Right lung (tissue), 10 donors: ENCODE results near the gene CSF2RB. TPM values are rescaled to one million over a fixed set of nuclear protein-coding genes. Genes with fewer than 3 reads are reported as not detected.

Experiments used
- DNase-seq, 2 donors: peaks; one replicate each; pipeline ENCODE4 v3.0.0-alpha.2; 2013
- long read RNA-seq, 8 donors: transcript quantifications; one replicate each; lab custom pipeline, GENCODE V29; 2026
- polyA plus RNA-seq, 5 donors: library from polyadenylated mRNA; unstranded; fragments of 120-200 nt; gene quantifications; one replicate each; pipeline versions ENCODE4 v1.2.1 to v1.2.3, GENCODE V29; 2013; ENCODE audit warnings: inconsistent platforms in 1 of 5, low replicate concordance in 1 of 5; ENCODE audit not compliant: insufficient read length in 5 of 5, insufficient read depth in 1 of 5

CSF2RB gene
- 1 to 10 TPM; 2.7 to 4.1 (median 3.6) TPM for polyA plus RNA-seq
- long read RNA-seq, donor 1, partial matches to known transcripts = 7 of 7 reads
- long read RNA-seq, donor 1, other reads (novel, unspliced or antisense) = 0 of 7 reads
- long read RNA-seq, donor 2 = 0 reads
- long read RNA-seq, donor 3 = 0 reads
- long read RNA-seq, donor 4 = 0 reads
- long read RNA-seq, donor 5, full-length matches to known transcripts = 1 of 1 reads
- long read RNA-seq, donor 5, partial matches to known transcripts = 0 of 1 reads
- long read RNA-seq, donor 5, other reads (novel, unspliced or antisense) = 0 of 1 reads
- long read RNA-seq, donor 6 = 0 reads
- long read RNA-seq, donor 7 = 0 reads
- long read RNA-seq, donor 8 = 0 reads

DNA sequence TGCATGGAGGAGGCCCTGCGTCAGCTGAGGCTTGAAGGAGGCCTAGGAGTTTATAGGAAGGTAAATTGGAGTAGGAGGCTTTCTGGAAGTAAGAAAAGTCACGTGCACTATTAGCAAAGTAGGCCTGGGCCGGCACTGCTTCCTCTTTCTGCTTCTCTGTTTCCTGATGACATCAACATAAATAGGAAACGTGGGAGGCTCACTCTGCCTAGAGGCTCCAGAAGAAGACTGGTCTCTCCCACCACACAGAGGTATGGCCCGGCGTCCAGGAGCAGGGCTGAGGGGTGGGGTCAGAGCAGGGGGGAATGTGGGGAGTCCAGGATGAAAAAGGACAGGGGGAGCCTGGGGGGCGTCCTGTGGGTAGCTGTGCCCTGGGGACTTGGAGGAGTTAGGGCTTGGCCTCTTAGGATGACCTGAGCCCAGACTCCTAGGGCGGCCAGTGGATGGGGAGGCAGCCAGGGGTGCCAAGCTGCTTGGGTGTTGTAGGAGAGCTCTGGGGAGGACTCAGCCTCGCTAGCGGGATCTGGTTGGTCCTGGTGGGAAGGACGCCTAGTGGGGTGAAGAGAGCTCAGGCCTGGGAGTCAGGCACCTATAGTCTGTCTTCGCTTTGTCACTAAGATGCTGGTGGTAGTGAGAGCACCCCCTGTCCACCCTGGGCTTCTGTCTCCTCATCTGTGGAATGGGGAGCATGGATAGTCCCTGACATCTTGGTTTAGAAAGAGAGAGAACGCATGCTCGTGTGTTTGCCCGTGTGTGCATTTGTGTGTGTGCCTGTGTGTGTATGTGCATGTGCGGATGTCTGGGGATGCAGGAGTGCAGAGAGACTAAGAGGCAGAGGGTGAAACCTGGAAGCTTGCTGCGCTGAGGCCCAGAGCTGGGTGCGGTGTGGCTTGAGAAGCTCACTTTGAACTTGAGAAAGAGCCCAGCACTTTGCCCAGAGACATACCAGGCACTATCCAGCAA, at the start of gene CSF2RB:
CSF2RB (plus strand) TSS at position 202 of the 963 bp plus-strand sequence. CDS start 8,580 bp downstream, outside the sequence.
- DNase-seq = no peak

DNA sequence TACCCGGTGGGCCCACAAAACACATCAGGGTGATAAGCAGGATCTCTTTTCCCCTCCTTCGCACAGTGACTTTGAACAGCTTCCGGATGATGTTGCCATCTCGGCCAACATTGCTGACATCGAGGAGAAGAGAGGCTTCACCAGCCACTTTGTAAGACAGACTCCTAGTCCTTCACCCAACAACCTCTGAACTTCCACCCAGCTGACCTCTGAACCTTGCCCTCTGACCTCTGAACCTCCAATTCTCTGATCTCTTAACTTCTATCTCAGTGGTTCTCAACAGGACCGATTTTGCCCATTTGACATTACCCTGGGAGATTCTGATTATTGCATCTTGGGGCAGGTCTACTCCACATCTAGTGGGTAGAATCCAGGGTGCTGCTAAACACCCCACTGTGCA, 49.4 kb upstream of the CSF2RB start:
- DNase-seq = no peak

DNA sequence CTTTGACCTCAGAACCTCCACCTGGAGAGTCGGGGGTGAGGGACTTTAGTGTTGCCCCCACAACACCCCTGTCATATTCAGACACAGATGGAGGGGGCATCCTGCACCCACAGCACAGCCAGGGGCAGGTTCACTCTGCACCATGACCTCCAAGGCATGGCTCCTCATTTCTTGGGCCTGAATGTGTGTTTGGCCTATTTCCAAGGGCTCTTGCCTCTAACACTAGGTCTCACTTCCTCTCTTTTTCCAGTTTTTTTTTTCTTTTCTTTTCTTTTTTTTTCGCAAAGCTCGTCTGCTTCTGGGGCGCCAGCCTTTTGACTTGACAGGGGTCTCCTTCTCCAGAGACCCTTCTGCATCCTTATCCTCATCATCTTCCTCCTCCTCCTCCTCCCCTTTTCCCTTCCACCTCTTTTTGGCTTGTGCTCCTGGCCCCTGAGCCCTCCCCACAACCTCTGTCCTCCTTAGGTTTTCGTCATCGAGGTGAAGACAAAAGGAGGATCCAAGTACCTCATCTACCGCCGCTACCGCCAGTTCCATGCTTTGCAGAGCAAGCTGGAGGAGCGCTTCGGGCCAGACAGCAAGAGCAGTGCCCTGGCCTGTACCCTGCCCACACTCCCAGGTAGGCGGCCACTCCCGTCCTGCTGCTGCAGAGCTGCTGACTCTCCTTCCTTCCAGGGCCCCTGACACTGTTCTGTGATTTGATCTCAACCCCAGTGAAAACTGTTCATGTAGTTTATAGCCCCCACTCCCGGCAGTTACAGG, 48.8 kb upstream of the CSF2RB start:
- DNase-seq = no peak

DNA sequence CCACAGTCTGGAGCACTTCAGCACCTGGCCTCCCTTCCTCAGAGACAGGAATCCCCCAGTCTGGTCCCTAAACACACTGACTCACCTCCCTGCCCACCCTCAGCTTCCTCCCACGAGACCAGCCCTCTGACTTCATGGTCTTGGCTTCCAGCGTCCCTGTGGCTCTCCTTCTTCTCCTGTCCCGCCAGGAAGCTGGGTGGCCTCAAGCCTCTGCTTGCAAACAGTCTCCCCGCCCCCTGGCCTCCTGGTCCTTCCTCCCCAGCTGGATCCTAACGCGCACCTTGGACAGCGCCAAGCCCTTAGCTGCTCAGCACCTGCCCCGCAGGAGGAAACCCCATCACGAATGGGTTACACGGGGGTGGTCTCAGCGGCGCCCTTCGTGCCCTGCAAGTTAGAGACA, 48.1 kb upstream of the CSF2RB start:
- DNase-seq = no peak

DNA sequence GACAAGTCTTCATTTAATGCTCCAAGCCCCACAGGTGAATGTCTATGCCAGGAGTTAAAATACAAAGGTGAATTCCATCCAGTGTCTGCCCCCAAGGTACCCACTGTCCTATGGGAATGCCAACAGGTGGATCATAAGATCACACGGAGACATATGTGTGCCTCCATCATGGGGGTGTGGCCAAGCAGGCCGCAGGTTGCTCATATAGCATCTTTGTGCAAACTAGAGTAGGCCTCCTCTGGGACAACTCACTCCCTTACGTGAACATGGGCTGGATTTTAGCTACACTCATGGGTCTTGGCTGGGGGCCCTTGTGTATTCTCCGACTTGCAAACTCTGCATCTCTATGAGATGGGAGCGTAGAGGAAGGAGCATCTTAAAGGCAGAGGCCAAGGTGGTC, 45.7 kb upstream of the CSF2RB start:
- DNase-seq = no peak

DNA sequence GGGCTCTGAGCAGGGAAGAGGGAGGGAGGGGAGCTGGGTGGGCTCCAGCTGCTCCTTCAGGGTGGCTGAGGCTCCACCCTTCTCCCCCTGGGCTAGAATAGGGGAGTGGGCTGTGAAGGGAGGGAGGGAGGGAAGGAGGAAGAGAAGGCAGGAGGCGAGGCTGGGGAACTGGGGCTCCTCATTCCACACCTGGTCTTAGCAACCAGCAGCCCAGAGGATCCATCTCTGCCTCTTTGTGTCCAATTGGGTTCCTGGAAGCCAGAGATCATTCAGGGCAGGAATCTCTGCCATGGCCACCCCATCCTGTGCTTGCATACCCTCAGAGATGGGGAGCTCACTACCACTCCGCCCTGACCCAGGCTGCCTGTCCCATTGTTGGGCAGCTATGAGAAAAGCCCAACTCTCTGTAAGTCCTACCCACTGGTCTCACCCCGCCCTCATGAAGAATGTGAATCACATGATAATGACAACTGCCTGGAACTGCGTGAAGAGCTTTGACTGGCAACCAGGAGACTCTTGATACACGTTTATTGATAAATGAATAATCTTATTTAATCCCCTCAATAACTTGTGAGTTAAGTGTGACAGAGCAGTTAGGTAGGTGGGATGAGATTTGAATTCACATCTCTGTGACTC, 44.8 kb upstream of the CSF2RB start:
- DNase-seq = no peak

DNA sequence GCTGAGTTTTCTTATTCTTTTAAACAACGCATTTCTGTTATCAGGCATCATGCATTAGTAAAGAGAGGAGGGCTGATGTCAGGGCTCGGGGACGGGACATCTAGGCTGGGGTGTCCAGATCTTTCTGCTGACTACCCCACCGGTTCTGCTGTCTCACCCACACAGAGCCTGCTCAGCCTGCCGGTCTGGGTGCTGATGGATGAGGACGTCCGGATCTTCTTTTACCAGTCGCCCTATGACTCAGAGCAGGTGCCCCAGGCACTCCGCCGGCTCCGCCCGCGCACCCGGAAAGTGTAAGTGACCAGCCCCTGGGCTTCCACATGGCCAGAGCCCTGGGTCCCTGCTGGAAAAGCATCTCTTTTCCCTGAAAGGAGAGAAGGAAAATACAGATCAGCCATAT, 43.2 kb upstream of the CSF2RB start:
- no peak for DNase-seq

DNA sequence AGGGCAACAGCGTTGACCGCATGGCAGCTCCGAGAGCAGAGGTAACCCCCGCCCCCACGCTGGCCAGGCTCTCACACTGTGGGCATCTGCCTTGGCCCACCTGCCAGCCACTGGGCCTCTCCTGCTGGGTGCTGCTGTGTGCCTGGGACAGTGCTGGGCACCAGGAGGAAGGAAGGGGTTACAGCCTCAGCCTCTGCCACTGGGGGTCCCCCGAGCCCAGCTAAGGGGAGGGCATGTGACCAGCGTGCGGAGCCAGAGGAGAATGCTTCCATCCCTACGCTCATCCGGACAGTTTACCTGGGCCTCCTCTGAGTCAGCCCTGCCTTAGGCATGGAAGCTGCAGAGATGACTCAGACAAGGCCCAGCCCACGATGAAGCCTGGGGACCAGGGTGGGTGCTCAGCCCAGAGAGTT, 41.8 kb upstream of the CSF2RB start:
- DNase-seq = no peak

DNA sequence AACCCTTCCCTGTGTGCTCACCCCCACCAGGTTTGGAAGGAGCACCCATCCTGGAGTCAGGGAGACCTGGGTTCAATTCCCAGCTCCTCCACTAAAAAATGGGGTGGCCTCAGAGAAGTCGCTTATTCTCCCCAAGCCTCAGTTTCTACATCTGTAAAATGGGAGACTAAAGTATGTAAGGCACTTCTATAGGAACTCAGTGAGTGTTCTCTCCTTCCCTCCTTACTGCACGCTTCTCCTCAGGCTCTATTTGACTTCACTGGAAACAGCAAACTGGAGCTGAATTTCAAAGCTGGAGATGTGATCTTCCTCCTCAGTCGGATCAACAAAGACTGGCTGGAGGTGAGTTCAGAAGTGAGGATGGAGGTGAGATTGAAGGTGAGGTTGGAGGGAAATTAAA, 41.3 kb upstream of the CSF2RB start:
- no peak for DNase-seq

DNA sequence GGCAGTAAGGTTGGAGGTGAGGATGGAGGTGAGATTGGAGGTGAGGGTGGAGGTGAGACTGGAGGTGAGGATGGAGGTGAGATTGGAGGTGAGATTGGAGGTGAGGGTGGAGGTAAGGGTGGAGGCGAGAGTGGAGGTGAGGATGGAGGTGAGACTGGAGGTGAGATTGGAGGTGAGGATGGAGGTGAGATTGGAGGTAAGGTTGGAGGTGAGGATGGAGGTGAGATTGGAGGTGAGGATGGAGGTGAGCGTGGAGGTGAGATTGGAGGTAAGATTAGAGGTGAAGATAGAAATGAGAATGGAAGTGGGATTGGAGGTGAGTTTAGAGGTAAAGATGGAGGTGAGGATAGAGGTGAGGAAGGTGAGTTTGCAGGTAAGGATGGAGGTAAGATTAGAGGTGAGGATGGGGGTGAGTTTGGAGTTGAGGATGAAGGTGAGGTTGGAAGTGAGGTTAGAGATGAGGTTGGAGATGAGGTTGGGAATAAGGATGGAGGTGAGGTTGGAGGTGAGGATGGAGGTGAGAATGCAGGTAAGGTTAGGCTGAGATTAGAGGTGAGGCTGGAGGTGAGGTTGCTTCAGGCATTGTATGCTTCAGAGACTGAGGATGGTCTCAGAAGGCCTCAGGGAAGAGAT, 40.4 kb upstream of the CSF2RB start:
- DNase-seq = no peak

DNA sequence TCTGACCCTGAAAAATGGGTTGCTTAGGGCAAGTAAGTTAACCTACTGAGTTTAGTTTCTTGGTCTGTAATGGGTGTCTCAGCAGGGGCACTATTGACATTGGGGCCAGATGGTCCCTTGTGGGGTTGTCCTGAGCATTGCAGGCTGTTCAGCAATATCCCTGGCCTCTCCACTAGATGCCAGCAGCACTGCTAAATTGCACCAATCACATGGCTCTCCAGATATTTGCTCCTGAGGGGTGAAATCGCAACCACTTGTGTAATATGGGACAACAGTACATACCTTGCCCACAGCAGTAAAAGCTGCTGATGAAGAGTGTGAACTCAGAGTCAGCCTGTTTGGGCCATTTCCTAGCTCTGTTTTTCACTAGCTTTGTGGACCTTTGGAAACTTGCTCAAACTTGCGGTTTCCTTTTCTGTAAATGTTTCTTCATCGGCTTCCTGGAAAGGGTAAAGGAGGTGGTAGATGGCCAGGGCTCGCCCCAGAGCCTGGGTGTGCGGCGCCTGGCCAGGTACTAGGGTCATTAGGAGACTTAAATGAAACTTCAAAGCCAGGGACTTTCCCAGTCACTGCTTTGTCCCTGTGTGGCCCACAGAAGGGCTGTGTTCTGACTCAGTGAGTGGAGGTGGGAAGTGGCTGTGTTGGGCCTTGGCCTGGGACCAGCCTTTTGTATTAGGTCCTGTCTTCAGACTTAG, 39.7 kb upstream of the CSF2RB start:
- DNase-seq = no peak

DNA sequence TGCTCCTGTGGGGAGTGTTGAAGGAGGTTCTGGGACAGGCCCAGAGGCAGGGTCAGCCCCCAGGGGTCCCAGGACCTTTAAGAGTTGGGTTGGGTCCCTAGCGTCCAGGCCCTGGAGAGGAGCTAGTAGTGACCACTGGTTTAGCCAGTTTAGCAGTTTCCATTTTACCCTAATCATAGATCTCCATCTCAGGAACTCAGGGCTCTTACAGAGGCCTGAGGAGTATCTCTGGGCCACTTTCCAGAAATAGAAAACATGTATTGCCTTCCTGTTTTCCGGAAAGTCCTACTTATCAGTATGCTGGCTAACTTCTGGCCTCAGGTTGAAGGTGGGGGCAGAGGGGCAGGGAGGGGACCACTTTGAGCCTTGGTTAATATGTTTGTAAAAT, 39.1 kb upstream of the CSF2RB start:
- no peak for DNase-seq

DNA sequence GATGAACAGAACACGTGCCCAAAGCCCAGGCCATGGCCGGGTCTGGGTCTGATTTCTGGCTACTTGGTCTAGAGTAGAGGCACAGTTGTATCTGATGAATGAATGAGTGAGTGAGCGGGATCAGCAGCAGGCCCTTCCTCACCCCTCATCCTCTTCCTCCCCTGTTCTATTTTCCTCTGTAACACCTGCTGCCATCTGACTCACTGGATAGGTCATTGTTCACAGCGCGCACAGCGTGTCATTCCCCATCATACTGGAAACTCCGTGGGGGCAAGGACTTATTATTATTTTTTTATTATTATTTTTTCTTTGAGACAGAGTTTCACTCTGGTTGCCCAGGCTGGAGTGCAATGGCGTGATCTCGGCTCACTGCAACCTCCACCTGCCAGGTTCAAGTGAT, 38.7 kb upstream of the CSF2RB start:
- no peak for DNase-seq

DNA sequence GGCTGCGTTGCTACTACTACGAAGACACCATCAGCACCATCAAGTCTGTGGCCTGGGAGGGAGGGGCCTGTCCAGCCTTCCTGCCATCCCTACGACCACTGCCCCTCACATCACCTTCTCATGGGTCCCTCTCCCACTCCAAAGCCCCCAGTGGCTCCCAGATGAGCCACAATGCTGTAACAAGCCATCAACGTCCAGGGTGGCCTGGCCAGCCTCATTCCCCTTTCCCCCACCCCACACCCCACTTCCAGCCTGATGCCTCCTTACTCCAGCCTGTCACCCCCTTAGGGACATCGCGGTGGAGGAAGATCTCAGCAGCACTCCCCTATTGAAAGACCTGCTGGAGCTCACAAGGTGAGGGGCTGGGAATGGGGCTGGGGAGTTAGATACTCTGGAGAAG, 37.7 kb upstream of the CSF2RB start:
- DNase-seq = no peak

DNA sequence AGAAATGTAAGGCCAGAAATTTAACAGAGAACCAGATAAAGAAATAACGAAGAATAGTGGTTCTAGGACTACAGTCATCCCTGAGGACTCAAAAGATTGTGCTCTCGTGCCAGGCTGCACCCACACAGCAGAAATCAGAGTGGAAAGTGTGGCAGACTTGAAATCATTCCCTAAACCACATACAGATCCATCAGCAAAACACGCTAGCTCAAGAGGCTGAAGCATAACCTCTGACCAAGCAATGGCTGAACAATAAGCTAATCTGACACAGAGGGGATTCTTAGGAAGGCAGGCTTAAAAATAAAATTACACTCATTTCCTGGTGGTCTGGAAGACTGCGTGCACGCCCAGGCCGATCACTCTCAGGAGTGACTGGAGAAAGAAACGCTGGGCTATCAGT, 33.7 kb upstream of the CSF2RB start:
- DNase-seq = no peak

DNA sequence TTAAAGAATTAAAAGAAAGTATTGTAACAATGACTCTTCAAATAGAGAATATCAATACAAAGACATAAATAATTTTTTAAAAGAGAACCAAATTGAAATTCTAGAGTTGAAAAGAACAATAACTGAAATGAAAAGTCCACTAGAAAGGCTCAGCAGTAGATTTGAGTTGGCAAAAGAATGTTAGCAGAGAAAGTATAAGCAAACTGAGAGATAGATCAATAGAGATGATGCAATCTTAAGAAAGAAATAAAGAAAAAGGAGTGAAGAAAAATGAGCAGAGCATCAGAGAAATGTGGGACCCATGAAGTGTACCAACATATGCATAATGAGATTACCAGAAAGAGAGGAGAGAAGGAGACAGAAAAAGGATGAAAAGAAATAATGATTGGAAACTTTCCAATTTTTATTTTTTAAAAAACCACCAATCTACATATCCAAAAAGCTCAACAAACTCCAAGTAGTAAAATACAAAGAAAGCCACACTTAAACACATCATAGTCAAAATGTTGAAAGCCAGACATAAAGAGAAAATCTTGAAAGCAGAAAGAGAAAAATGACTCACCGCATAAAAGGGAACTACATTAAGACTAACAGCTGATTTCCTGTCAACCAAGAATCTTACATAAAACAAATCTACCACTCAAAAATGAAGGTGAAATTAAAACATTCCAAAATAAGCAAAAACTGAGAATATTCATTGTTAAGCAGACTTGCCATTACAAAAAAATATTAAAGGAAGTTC, 31.8 kb upstream of the CSF2RB start:
- DNase-seq = no peak

DNA sequence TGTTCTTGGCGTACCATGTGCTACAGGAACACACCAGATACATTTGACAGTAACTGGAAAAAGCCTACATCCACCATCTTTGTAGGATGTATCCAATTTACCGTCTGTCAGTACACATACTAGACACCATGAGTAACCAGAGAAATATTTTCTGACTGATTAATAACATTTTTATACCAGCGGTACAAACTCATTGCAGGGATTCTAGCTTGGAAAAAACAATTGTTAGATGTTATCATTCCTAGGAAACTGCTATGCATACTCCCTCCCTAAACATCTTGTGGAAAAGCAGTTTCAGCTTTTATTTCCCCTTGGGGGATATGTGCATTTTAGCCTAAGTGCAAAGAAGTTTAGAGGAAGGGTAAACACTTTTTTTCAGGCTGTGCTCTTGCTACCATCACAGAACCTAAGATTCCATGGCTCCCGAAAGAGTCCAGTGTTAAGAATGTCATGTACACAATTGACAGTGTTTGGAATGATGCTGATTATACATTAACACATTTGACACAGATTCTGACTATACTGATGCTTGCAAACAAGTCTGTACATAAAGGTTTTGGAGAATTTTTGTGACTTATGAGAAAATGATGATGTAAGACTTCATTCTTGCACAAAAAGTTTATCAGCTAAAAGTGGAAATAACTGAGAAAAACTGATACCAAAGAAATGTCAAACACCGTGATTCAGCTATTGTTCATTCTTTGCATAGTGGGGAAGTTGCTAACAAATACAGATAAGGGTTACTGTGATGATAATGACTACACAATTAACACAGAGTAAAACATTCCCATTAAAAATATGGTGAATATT, 28.9 kb upstream of the CSF2RB start:
- DNase-seq = no peak

DNA sequence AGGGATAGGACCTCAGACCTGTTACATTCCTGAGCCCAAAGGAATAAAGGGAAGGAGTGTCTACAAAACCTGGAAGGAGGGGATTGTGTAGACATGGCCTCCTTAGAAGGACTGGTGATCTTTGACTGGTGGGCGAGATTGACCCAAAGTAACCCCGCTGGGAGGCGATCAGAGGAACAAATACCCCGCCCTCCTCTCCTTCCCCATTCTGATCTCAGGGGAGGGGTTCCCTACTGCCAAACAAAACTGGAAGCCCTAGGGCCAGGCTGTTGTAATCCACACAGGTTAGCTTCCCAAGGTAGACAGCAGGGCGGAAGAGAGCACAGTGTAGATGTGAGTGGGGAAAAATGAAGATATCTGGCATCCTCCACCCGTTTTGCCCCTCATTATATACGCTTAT, 28.0 kb upstream of the CSF2RB start:
- DNase-seq = no peak

DNA sequence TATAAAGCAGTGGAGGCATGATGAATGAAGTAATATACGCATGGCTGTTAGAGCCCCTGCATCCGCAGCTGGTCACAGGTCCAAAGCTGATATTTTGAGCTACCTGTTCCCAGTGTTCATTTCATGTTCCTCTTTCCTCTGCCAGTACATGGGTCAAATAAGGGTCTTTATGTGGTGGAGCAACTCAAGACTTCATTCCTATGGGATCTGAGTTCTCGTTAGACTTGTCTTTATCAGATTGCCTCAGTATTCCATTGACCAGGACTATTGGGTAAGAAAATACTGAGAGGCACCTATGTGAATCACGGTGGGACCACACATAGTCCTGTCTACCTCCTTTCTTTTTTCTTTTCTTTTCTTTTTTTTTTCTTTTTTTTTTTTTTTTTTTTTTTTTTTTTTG, 27.4 kb upstream of the CSF2RB start:
- DNase-seq = no peak
